Loucy (cell line): ENCODE data around the gene C3orf62.

ENCODE experiments used
- H2AFZ ChIP-seq: fragments of 200-600 bp; sonication (generic); 2 replicates; pipeline ENCODE4 v1.6.0; 2016; ENCODE audit warnings: antibody characterized with exemption, mild to moderate bottlenecking, low read length, moderate library complexity
- H3F3A ChIP-seq: fragments of 200-600 bp; 2 replicates; pipeline ENCODE4 v1.6.0; 2016; ENCODE audit warnings: antibody characterized with exemption, low read depth, mild to moderate bottlenecking
- H3K27me3 ChIP-seq: fragments of 200-600 bp; sonication (generic); 2 replicates; pipeline ENCODE4 v1.6.1; 2014; ENCODE audit warnings: low read length, mild to moderate bottlenecking; ENCODE audit not compliant: insufficient read depth, poor library complexity, severe bottlenecking
- H3K36me3 ChIP-seq: fragments of 200-600 bp; sonication (generic); 2 replicates; pipeline ENCODE4 v1.6.1; 2016; ENCODE audit warnings: low read length; ENCODE audit not compliant: insufficient read depth
- H3K4me1 ChIP-seq: fragments of 200-600 bp; sonication (generic); 2 replicates; pipeline ENCODE4 v1.5.1; 2014; ENCODE audit warnings: low read length, mild to moderate bottlenecking; ENCODE audit not compliant: insufficient read depth, poor library complexity, severe bottlenecking
- H3K4me2 ChIP-seq: fragments of 200-600 bp; sonication (generic); 2 replicates; pipeline ENCODE4 v1.6.0; 2014; ENCODE audit warnings: antibody characterized with exemption, low read length, low read depth, mild to moderate bottlenecking; ENCODE audit not compliant: poor library complexity, severe bottlenecking
- H3K4me3 ChIP-seq: fragments of 200-600 bp; sonication (generic); 2 replicates; pipeline ENCODE4 v1.5.1; 2014; ENCODE audit warnings: low read length, mild to moderate bottlenecking, mixed read lengths; ENCODE audit not compliant: poor library complexity, severe bottlenecking
- H3K79me2 ChIP-seq: fragments of 200-600 bp; sonication (generic); 2 replicates; pipeline ENCODE4 v1.6.1; 2014; ENCODE audit warnings: low read length; ENCODE audit not compliant: insufficient read depth
- H3K9ac ChIP-seq: fragments of 200-600 bp; sonication (generic); 2 replicates; pipeline ENCODE4 v1.6.0; 2014; ENCODE audit warnings: mild to moderate bottlenecking, low read depth, low read length, moderate library complexity; ENCODE audit not compliant: poor library complexity, severe bottlenecking
- H3K9me2 ChIP-seq: fragments of 200-600 bp; sonication (generic); replicated peaks from 2 replicates; pipeline ENCODE4 v1.6.1; 2016; ENCODE audit warnings: low read depth, low read length, mixed read lengths
- H3K9me3 ChIP-seq: fragments of 200-600 bp; sonication (generic); 2 replicates; pipeline ENCODE4 v1.6.1; 2014; ENCODE audit warnings: mild to moderate bottlenecking, antibody characterized with exemption, low read length, low read depth; ENCODE audit not compliant: insufficient read depth
- H4K20me1 ChIP-seq: fragments of 200-600 bp; sonication (generic); 2 replicates; pipeline ENCODE4 v1.6.0; 2014; ENCODE audit warnings: antibody characterized with exemption, low read length, mild to moderate bottlenecking; ENCODE audit not compliant: insufficient read depth, poor library complexity, severe bottlenecking
- CTCF ChIP-seq: fragments of 200-600 bp; sonication (generic); conservative IDR thresholded peaks from 2 replicates; pipeline ENCODE4 v1.5.1; 2014; ENCODE audit warnings: mild to moderate bottlenecking, antibody characterized with exemption, low read length
- EZH2phosphoT487 ChIP-seq: fragments of 200-600 bp; IDR thresholded peaks from 2 replicates; pipeline ENCODE4 v1.6.1; 2018; ENCODE audit warnings: antibody characterized with exemption, mild to moderate bottlenecking, moderate library complexity, borderline replicate concordance

Gene C3orf62

GRCh38 chr3:49271047-49271446, 6.0 kb downstream of the C3orf62 start:
- Histone ChIP-seq H3K79me2 (no peaks in the 10 kb centered on the region), H4K20me1 (no peaks in the 10 kb centered on the region), H2AFZ (no peak overlapping the region), H3K9me3 (no peaks in the 10 kb centered on the region), H3K4me3 (no peak overlapping the region), H3K36me3 (no peaks in the 10 kb centered on the region; the same call in 1 of the 2 replicates), H3K4me2 (no peak overlapping the region), H3K27me3 (no peaks in the 10 kb centered on the region), H3K9ac (no peak overlapping the region), H3K4me1 (no peaks in the 10 kb centered on the region), H3K9me2 (no peaks in the 10 kb centered on the region), H3F3A (no peaks in the 10 kb centered on the region)
- TF ChIP-seq EZH2phosphoT487 (no peak), CTCF (no peak)

GRCh38 chr3:49270156-49270500, 6.9 kb downstream of the C3orf62 start:
- TF ChIP-seq EZH2phosphoT487: no peak
- TF ChIP-seq CTCF: no peak
- H3K79me2 ChIP-seq: no peaks in the 10 kb centered on the region
- H3K4me3 ChIP-seq: no peak overlapping the region
- H3K27me3 ChIP-seq: no peaks in the 10 kb centered on the region
- no peaks in the 10 kb centered on the region for H3F3A ChIP-seq
- H3K4me2 ChIP-seq: no peak overlapping the region
- no peaks in the 10 kb centered on the region for H4K20me1 ChIP-seq
- H3K9me2 ChIP-seq: no peaks in the 10 kb centered on the region
- H3K36me3 ChIP-seq: no peaks in the 10 kb centered on the region; the same call in 1 of the 2 replicates
- no peaks in the 10 kb centered on the region for H3K9me3 ChIP-seq
- no peaks in the 10 kb centered on the region for H3K4me1 ChIP-seq
- no peak overlapping the region for H3K9ac ChIP-seq
- H2AFZ ChIP-seq: no peak overlapping the region

GRCh38 chr3:49269443-49270155, 7.4 kb downstream of the C3orf62 start:
- no peaks in the 10 kb centered on the region for H3F3A ChIP-seq
- no peaks in the 10 kb centered on the region for H3K9me3 ChIP-seq
- H2AFZ ChIP-seq: no peak overlapping the region
- no peaks in the 10 kb centered on the region for H3K79me2 ChIP-seq
- no peaks in the 10 kb centered on the region for H3K9me2 ChIP-seq
- H3K36me3 ChIP-seq: no peaks in the 10 kb centered on the region; the same call in 1 of the 2 replicates
- TF ChIP-seq CTCF (no peak), EZH2phosphoT487 (no peak)
- H3K9ac ChIP-seq: no peak overlapping the region
- no peaks in the 10 kb centered on the region for H4K20me1 ChIP-seq
- H3K4me2 ChIP-seq: no peak overlapping the region
- no peaks in the 10 kb centered on the region for H3K4me1 ChIP-seq
- no peaks in the 10 kb centered on the region for H3K27me3 ChIP-seq
- no peak overlapping the region for H3K4me3 ChIP-seq
